Hematopoietic multipotent progenitor cell treated with erythropoietin and hydrocortisone succinate and interleukin-3 and kit ligand, for 4 days (in vitro differentiated cells): ENCODE results near the gene DIRAS1.
"Not testable (repeated sequence)": the region's sequence is repeated elsewhere in the genome, so short reads cannot be mapped to it uniquely, and the experiment has no call there.

Source experiments
- DNase-seq: peaks from one replicate; pipeline ENCODE4 v3.0.0-alpha.2; 2015

The DIRAS1 gene

GRCh38 chr19:2726160-2726855 lies 5.1 kb upstream of the DIRAS1 start:
- no peak for DNase-seq

GRCh38 chr19:2724148-2724557 lies 3.0 kb upstream of the DIRAS1 start:
- no peak for DNase-seq

- DNase-seq, result no peak
Measured at GRCh38 chr19:2723747-2724146, 2.6 kb upstream of the DIRAS1 start.

GRCh38 chr19:2723345-2723715 lies 2.2 kb upstream of the DIRAS1 start:
- no peak for DNase-seq

- peak; percentile 46 for DNase-seq
Measured at GRCh38 chr19:2722541-2723344, 1.6 kb upstream of the DIRAS1 start.

GRCh38 chr19:2721570-2722540 lies 683 bp upstream of the DIRAS1 start:
- DNase-seq, result peak; percentile 31

GRCh38 chr19:2719920-2720776 lies 1.0 kb downstream of the DIRAS1 start:
- DNase-seq, result peak; percentile 69

GRCh38 chr19:2719232-2719735 lies 1.9 kb downstream of the DIRAS1 start:
- no peak for DNase-seq

- no peak for DNase-seq
Measured at GRCh38 chr19:2717638-2718541, 3.3 kb downstream of the DIRAS1 start.

- DNase-seq, result no peak
Measured at GRCh38 chr19:2716722-2717637, 4.2 kb downstream of the DIRAS1 start.

GRCh38 chr19:2716275-2716650 lies 4.9 kb downstream of the DIRAS1 start:
- no peak for DNase-seq

- no peak for DNase-seq
Measured at GRCh38 chr19:2715470-2716274, 5.5 kb downstream of the DIRAS1 start.

- no peak for DNase-seq
Measured at GRCh38 chr19:2714531-2715269, 6.5 kb downstream of the DIRAS1 start.

GRCh38 chr19:2714102-2714501 lies 7.1 kb downstream of the DIRAS1 start:
- DNase-seq, result not testable (repeated sequence)

- DNase-seq, result not testable (repeated sequence)
Measured at GRCh38 chr19:2713170-2713569, 8.0 kb downstream of the DIRAS1 start.

- DNase-seq, result no peak
Measured at GRCh38 chr19:2711875-2712205, 9.3 kb downstream of the DIRAS1 start.

GRCh38 chr19:2711172-2711874 lies 9.8 kb downstream of the DIRAS1 start:
- peak; percentile 47 for DNase-seq

GRCh38 chr19:2706251-2706650 lies 14.9 kb downstream of the DIRAS1 start:
- no peak for DNase-seq
